ENCODE measurements around the gene ZNF568.

Gene ZNF568

GRCh38 chr19:36915992-36916830 is at the start of gene ZNF568, which contains the start of gene ZNF829:
ZNF568 (plus strand) TSS chr19:36916332; CDS start chr19:36922771, 6,439 bp downstream.
ZNF829 (minus strand) TSS chr19:36916291; CDS start chr19:36915167, 1,124 bp downstream.
- TF ChIP-seq CTCF (IDR thresholded peaks at IDR 0.05; ENCODE audit: extremely low read depth, missing control alignments) = peak; percentile 59
- DNase-seq (ENCODE audit: low spot score) = peak; percentile 83

- no peak for TF ChIP-seq CTCF (IDR thresholded peaks at IDR 0.05; ENCODE audit: extremely low read depth, missing control alignments)
- no peak for DNase-seq (ENCODE audit: low spot score)
These were observed 38.9 kb upstream of the ZNF568 start for GRCh38 chr19:36876993-36877938.

- no peak for DNase-seq (ENCODE audit: low spot score)
- no peak for TF ChIP-seq CTCF (IDR thresholded peaks at IDR 0.05; ENCODE audit: extremely low read depth, missing control alignments)
These were observed 24.3 kb upstream of the ZNF568 start for GRCh38 chr19:36891768-36892357.

- DNase-seq (ENCODE audit: low spot score) = no peak
- TF ChIP-seq CTCF (IDR thresholded peaks at IDR 0.05; ENCODE audit: extremely low read depth, missing control alignments) = no peak
These were observed 21.2 kb upstream of the ZNF568 start for GRCh38 chr19:36894849-36895383.

GRCh38 chr19:36898422-36898821 is 17.7 kb upstream of the ZNF568 start:
- no peak for TF ChIP-seq CTCF (IDR thresholded peaks at IDR 0.05; ENCODE audit: extremely low read depth, missing control alignments)
- DNase-seq (ENCODE audit: low spot score) = no peak

GRCh38 chr19:36916991-36917390 is 859 bp downstream of the ZNF568 start:
- no peak for TF ChIP-seq CTCF (IDR thresholded peaks at IDR 0.05; ENCODE audit: extremely low read depth, missing control alignments)
- DNase-seq (ENCODE audit: low spot score) = no peak
